NOMO-1 (cell line): Measurements from ENCODE around the gene POLR1C.
"Not testable (repeated sequence)": the region's sequence is repeated elsewhere in the genome, so short reads cannot be mapped to it uniquely, and the experiment has no call there.

ENCODE experiments used
- DNase-seq, 2 experiments: peaks; one replicate each; lab custom pipeline; 2025; ENCODE audit not compliant: unreplicated experiment in 2 of 2; lab: John Stamatoyannopoulos, UW

The POLR1C gene

GRCh38 chr6:43491750-43492661, 24.9 kb upstream of the POLR1C start:
- DNase-seq: no peak

- no peak for DNase-seq
Observed at GRCh38 chr6:43492673-43493072, 24.2 kb upstream of the POLR1C start.

- no peak for DNase-seq
Observed at GRCh38 chr6:43493230-43493629, 23.7 kb upstream of the POLR1C start.

- DNase-seq: no peak
Observed at GRCh38 chr6:43493833-43494232, 23.1 kb upstream of the POLR1C start.

- no peak for DNase-seq
Observed at GRCh38 chr6:43494321-43494720, 22.6 kb upstream of the POLR1C start.

GRCh38 chr6:43494766-43495165, 22.1 kb upstream of the POLR1C start:
- no peak for DNase-seq

GRCh38 chr6:43495409-43495941, 21.4 kb upstream of the POLR1C start:
- DNase-seq: no peak

- DNase-seq: no peak
Observed at GRCh38 chr6:43496370-43497128, 20.3 kb upstream of the POLR1C start.

- DNase-seq: no peak
Observed at GRCh38 chr6:43497129-43497396, 19.8 kb upstream of the POLR1C start.

- no peak for DNase-seq
Observed at GRCh38 chr6:43497689-43498088, 19.2 kb upstream of the POLR1C start.

GRCh38 chr6:43498291-43498690, 18.6 kb upstream of the POLR1C start:
- DNase-seq: not testable (repeated sequence)

- DNase-seq: no peak
Observed at GRCh38 chr6:43499028-43499815, 17.7 kb upstream of the POLR1C start.

- no peak for DNase-seq
Observed at GRCh38 chr6:43500921-43501320, 16.0 kb upstream of the POLR1C start.

GRCh38 chr6:43502666-43503065, 14.2 kb upstream of the POLR1C start:
- no peak for DNase-seq

- no peak for DNase-seq
Observed at GRCh38 chr6:43503443-43503842, 13.4 kb upstream of the POLR1C start.

- DNase-seq: no peak
Observed at GRCh38 chr6:43504756-43505593, 11.9 kb upstream of the POLR1C start.

GRCh38 chr6:43505718-43506117, 11.2 kb upstream of the POLR1C start:
- DNase-seq: no peak

- no peak for DNase-seq
Observed at GRCh38 chr6:43506171-43506570, 10.7 kb upstream of the POLR1C start.

GRCh38 chr6:43506667-43507471, 10.0 kb upstream of the POLR1C start:
- DNase-seq: peak; percentile 68 to 71
